ENCODE measurements around the gene SUN3.

- no peak for TF ChIP-seq POLR2A (IDR thresholded peaks at IDR 0.05)
- TF ChIP-seq, protein P1, sequence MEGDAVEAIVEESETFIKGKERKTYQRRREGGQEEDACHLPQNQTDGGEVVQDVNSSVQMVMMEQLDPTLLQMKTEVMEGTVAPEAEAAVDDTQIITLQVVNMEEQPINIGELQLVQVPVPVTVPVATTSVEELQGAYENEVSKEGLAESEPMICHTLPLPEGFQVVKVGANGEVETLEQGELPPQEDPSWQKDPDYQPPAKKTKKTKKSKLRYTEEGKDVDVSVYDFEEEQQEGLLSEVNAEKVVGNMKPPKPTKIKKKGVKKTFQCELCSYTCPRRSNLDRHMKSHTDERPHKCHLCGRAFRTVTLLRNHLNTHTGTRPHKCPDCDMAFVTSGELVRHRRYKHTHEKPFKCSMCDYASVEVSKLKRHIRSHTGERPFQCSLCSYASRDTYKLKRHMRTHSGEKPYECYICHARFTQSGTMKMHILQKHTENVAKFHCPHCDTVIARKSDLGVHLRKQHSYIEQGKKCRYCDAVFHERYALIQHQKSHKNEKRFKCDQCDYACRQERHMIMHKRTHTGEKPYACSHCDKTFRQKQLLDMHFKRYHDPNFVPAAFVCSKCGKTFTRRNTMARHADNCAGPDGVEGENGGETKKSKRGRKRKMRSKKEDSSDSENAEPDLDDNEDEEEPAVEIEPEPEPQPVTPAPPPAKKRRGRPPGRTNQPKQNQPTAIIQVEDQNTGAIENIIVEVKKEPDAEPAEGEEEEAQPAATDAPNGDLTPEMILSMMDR (IDR thresholded peaks at IDR 0.05) = no peak
Observed at GRCh38 chr7:48049850-48050249, 20.9 kb upstream of the SUN3 start.

Measured in tibial nerve (tissue), 3 donors.